Stomach (tissue), 4 donors: ENCODE measurements around the gene NEK10.

Experiments used
- POLR2A ChIP-seq, 4 donors: fragments of 450-650 bp; IDR thresholded peaks; one replicate each; pipeline ENCODE4 v1.6.1; 2016; ENCODE audit warnings: antibody characterized with exemption in 4 of 4, control low read depth in 2 of 4, mild to moderate bottlenecking in 1 of 4, moderate library complexity in 1 of 4
- POLR2AphosphoS5 ChIP-seq, 3 donors: sonication (generic); formaldehyde crosslinking; IDR thresholded peaks; one replicate each; pipeline ENCODE4 v1.6.1; 2016; ENCODE audit warnings: antibody characterized with exemption in 3 of 3
- TF ChIP-seq, protein P1 (sequence below), 7 experiments: fragments of 450-650 bp in 4 of 7; fragments of 200-600 bp in 3 of 7; sonication (generic) in 3 of 7; IDR thresholded peaks; one replicate each; pipeline ENCODE4 v1.5.1; 2016 to 2019; ENCODE audit warnings: antibody characterized with exemption in 7 of 7, control low read depth in 2 of 7, mild to moderate bottlenecking in 1 of 7

GRCh38 chr3:27358372-27358771, 10.8 kb downstream of the NEK10 start:
- TF ChIP-seq POLR2A (IDR thresholded peaks at IDR 0.05) (no peak), POLR2AphosphoS5 (IDR thresholded peaks at IDR 0.05) (no peak)
- TF ChIP-seq, protein P1, sequence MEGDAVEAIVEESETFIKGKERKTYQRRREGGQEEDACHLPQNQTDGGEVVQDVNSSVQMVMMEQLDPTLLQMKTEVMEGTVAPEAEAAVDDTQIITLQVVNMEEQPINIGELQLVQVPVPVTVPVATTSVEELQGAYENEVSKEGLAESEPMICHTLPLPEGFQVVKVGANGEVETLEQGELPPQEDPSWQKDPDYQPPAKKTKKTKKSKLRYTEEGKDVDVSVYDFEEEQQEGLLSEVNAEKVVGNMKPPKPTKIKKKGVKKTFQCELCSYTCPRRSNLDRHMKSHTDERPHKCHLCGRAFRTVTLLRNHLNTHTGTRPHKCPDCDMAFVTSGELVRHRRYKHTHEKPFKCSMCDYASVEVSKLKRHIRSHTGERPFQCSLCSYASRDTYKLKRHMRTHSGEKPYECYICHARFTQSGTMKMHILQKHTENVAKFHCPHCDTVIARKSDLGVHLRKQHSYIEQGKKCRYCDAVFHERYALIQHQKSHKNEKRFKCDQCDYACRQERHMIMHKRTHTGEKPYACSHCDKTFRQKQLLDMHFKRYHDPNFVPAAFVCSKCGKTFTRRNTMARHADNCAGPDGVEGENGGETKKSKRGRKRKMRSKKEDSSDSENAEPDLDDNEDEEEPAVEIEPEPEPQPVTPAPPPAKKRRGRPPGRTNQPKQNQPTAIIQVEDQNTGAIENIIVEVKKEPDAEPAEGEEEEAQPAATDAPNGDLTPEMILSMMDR (IDR thresholded peaks at IDR 0.05) = no peak
